Bronchial epithelial cell (primary cell): ENCODE results near the gene CCSER1. TPM values are rescaled to one million over a fixed set of nuclear protein-coding genes. Genes with fewer than 3 reads are reported as not detected.

Source experiments
- DNase-seq: peaks from one replicate; pipeline ENCODE4 v3.0.0-alpha.2; 2010; ENCODE audit warnings: low read depth
- FAIRE-seq: peaks from 2 replicates; lab custom pipeline; 2011; peaks lifted over from hg19 to GRCh38; lab: Jason Lieb, UNC
- H3K27me3 ChIP-seq: 2 replicates; pipeline ENCODE4 v1.5.1; 2011; ENCODE audit warnings: low read length; ENCODE audit not compliant: control insufficient read depth, insufficient read depth
- H3K36me3 ChIP-seq: 2 replicates; pipeline ENCODE4 v1.5.1; 2011; ENCODE audit warnings: low read length; ENCODE audit not compliant: control insufficient read depth, insufficient read depth
- H3K4me3 ChIP-seq: 2 replicates; pipeline ENCODE4 v1.5.1; 2011; ENCODE audit warnings: mild to moderate bottlenecking, low read depth, low read length, control low read depth
- CTCF ChIP-seq: IDR thresholded peaks from 2 replicates; pipeline ENCODE4 v1.5.1; 2011; ENCODE audit warnings: mild to moderate bottlenecking, moderate library complexity, low read length, control low read depth, inconsistent platforms; ENCODE audit not compliant: insufficient read depth, severe bottlenecking
- total RNA-seq: library from RNA; depleted of rRNA; stranded (reverse); fragments of >200 nt; gene quantifications from 2 replicates; pipeline ENCODE4 v1.2.1, GENCODE V29; 2014

The CCSER1 gene
- total RNA-seq, 1 donor from 2014 or later = 6.6 TPM

GRCh38 chr4:90152024-90152423 lies 24.8 kb downstream of the CCSER1 start:
- Histone ChIP-seq H3K4me3 (no peak overlapping the region), H3K36me3 (no peaks in the 10 kb centered on the region), H3K27me3 (peaks cover 2% of the 10 kb centered on the region)
- TF ChIP-seq CTCF = no peak
- FAIRE-seq (no peak), DNase-seq (no peak)

- Histone ChIP-seq H3K36me3 (no peaks in the 10 kb centered on the region), H3K27me3 (no peaks in the 10 kb centered on the region), H3K4me3 (no peak overlapping the region)
- no peak for TF ChIP-seq CTCF
- FAIRE-seq (no peak), DNase-seq (peak; percentile 84)
These were observed 32.0 kb downstream of the CCSER1 start for GRCh38 chr4:90159193-90159592.

GRCh38 chr4:90160044-90160443 lies 32.9 kb downstream of the CCSER1 start:
- no peak overlapping the region for H3K4me3 ChIP-seq
- DNase-seq (no peak), FAIRE-seq (no peak)
- no peaks in the 10 kb centered on the region for H3K36me3 ChIP-seq
- TF ChIP-seq CTCF = no peak
- H3K27me3 ChIP-seq = no peaks in the 10 kb centered on the region

GRCh38 chr4:90162566-90162965 lies 35.4 kb downstream of the CCSER1 start:
- no peaks in the 10 kb centered on the region for H3K36me3 ChIP-seq
- no peak for DNase-seq
- no peak for TF ChIP-seq CTCF
- H3K27me3 ChIP-seq = no peaks in the 10 kb centered on the region
- no peak overlapping the region for H3K4me3 ChIP-seq
- FAIRE-seq = no peak

GRCh38 chr4:90163872-90164271 lies 36.7 kb downstream of the CCSER1 start:
- Histone ChIP-seq H3K27me3 (no peaks in the 10 kb centered on the region), H3K36me3 (no peaks in the 10 kb centered on the region), H3K4me3 (no peak overlapping the region)
- no peak for DNase-seq
- TF ChIP-seq CTCF = no peak
- no peak for FAIRE-seq

- DNase-seq = no peak
- Histone ChIP-seq H3K27me3 (no peaks in the 10 kb centered on the region), H3K4me3 (no peak overlapping the region), H3K36me3 (no peaks in the 10 kb centered on the region)
- no peak for TF ChIP-seq CTCF
- FAIRE-seq = no peak
These were observed 38.7 kb downstream of the CCSER1 start for GRCh38 chr4:90165883-90166282.
